Choroid plexus epithelial cell (primary cell): ENCODE results near the gene FERMT3.

Source experiments
- DNase-seq: peaks from one replicate; pipeline ENCODE4 v3.0.0-alpha.2; 2010; ENCODE audit warnings: low read depth
- H3K4me3 ChIP-seq: 2 replicates; pipeline ENCODE4 v1.5.1; 2011; ENCODE audit warnings: low read depth, mild to moderate bottlenecking, control low read depth, low read length, moderate library complexity
- TF ChIP-seq, protein P1 (sequence below): conservative IDR thresholded peaks from 2 replicates; pipeline ENCODE4 v1.5.1; 2011; ENCODE audit warnings: low read depth, mild to moderate bottlenecking, control low read depth, inconsistent platforms, low read length, moderate library complexity

Gene FERMT3

DNA sequence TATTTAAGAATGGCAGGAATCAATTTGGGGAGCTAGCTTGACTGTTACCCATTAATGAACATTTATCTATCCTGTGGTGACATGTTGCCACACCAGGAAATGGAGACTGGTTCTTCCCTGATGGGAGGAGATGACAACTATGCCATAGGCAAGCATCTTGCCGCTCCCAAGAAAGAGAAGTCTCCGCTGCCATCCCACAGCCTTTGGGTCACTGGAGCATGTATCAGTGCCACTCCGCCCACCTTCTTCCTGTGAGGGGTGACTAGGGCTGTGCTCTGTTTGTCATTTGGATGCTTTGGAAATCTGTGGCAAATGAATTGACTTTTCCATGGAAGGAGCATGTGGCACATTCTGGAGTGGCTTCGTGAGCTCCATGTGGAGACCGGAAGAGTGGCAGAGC, 14.1 kb upstream of the FERMT3 start:
- no peak overlapping the region for H3K4me3 ChIP-seq
- no peak for DNase-seq
- TF ChIP-seq, protein P1, sequence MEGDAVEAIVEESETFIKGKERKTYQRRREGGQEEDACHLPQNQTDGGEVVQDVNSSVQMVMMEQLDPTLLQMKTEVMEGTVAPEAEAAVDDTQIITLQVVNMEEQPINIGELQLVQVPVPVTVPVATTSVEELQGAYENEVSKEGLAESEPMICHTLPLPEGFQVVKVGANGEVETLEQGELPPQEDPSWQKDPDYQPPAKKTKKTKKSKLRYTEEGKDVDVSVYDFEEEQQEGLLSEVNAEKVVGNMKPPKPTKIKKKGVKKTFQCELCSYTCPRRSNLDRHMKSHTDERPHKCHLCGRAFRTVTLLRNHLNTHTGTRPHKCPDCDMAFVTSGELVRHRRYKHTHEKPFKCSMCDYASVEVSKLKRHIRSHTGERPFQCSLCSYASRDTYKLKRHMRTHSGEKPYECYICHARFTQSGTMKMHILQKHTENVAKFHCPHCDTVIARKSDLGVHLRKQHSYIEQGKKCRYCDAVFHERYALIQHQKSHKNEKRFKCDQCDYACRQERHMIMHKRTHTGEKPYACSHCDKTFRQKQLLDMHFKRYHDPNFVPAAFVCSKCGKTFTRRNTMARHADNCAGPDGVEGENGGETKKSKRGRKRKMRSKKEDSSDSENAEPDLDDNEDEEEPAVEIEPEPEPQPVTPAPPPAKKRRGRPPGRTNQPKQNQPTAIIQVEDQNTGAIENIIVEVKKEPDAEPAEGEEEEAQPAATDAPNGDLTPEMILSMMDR, result no peak

DNA sequence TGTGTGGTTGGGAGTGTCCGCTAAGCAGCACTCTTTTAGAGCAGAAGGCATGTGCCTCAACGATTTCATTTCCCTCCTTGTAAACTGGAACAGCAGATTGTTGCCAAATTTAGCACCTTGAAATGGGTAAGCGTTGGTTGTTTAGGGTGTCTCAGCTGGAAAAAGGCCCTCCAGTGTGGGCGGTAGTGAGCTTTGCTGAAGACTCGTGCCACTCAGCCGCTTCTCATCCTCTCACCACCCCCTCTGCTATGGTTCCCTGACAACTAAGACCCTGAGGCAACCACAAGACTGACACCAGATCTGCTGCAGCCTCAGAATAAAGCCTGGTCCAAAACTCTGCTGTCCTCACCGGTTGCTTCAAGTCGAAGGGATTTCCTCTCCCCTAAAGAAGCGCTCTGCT, 9.9 kb upstream of the FERMT3 start:
- H3K4me3 ChIP-seq, result no peak overlapping the region
- TF ChIP-seq, protein P1, result no peak
- no peak for DNase-seq

DNA sequence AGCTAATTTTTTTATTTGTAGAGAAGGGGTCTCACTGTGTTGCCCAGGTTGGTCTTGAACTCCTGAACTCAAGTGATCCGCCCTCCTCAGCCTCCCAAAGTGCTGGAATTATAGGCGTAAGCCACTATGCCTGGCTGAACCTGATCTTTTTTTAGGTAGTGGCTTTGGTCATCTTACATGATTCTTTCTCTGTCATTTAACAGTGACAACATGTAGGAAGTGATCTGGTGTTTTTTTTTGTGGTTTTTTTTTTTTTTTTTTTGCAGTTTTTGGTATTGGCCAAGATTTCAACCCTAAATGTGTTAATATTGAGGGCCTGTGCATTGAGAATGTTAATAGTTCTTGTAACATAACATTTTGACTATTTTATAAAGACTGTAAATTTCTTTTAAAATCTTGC, 8.0 kb upstream of the FERMT3 start:
- TF ChIP-seq, protein P1, result no peak
- DNase-seq, result no peak
- no peak overlapping the region for H3K4me3 ChIP-seq

DNA sequence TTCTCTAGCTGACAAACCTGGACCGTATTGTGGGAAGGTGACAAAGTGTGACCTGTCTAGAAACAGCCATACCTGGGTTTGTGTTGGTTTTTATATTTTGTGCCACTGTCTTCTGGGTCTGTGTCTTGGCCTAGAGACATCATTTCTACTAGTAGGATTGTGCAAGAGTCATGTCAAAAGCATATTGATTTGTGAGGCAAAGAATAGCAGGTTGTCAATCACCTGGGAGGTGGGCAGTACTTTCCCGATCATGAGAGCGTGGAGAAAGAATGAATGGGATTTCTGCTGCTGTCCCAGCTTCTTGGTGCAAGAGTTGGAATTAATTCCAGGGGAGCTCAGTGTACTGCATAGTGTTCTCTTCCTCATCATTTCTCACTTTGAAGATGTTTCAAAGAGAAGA, 5.0 kb upstream of the FERMT3 start:
- no peak overlapping the region for H3K4me3 ChIP-seq
- TF ChIP-seq, protein P1, result no peak
- DNase-seq, result no peak

DNA sequence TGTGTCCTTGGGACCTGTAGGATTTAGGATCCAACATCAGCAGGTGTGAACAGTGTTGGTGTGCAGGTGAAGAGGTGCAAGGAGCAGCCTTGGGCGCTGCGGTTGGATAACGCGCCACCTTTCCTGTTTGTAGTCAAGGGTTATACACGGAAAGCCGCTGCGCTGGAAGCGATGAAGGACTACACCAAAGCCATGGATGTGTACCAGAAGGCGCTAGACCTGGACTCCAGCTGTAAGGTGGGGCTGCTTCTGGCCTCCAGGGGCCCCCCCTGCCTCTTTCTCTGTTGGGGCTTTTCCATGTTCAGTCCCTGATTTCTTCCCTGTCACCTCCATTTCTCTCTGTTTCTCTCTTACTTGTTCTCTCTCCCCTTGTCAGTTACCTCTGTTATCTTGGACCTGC, 3.5 kb upstream of the FERMT3 start:
- DNase-seq, result no peak
- H3K4me3 ChIP-seq, result no peak overlapping the region
- TF ChIP-seq, protein P1, result no peak

DNA sequence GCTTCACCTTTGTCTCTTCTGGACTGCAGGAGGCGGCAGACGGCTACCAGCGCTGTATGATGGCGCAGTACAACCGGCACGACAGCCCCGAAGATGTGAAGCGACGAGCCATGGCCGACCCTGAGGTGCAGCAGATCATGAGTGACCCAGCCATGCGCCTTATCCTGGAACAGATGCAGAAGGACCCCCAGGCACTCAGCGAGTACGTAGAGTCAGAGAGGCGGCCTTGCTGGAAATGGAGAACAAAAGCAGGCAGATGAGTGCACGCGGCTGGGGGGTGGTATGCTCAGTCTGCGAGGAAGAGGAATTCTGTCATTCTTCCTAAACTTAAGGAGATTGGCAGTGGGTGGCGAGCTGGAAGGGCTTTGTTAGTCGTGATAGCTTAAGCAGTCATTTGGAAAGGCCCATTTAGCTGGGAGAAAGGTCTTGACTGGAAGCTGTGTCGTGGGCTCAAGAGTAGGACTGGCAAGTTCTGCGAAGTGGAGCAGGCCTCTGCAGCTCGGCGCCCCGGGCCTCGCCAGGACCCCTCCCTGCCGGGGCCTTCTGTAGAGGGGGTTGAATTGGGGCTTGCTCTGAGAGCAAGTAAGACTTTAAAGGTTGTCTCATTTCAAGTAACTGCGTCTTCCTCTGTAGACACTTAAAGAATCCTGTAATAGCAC, 3.0 kb upstream of the FERMT3 start:
- TF ChIP-seq, protein P1, result no peak
- no peak for DNase-seq

DNA sequence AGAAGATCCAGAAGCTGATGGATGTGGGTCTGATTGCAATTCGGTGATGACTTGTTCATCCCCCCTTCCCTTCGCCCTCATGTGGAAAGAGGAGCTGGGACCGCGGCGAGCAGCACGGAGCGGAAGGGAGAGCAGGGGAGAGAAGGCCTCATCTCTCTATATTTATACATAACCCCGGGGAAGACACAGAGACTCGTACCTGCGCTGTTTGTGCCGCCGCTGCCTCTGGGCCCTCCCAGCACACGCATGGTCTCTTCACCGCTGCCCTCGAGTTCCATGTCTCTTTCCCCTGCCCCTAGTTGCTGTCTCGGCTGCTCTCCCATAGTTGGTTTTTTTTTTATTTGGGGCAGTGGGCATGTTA, 2.5 kb upstream of the FERMT3 start:
- no peak for DNase-seq
- TF ChIP-seq, protein P1, result no peak
- no peak overlapping the region for H3K4me3 ChIP-seq

More for the DNA sequence above, 3.0 kb upstream of the FERMT3 start:
- no peak overlapping the region for H3K4me3 ChIP-seq
